SK-N-MC (cell line): ENCODE results near the gene PPM1J.

Experiments
- EZH2 ChIP-seq: fragments of 200-600 bp; sonication (generic); IDR thresholded peaks from one replicate; pipeline ENCODE4 v1.6.1; 2017; ENCODE audit warnings: antibody characterized with exemption
- FOXP2 ChIP-seq: optimal IDR thresholded peaks from 2 replicates; pipeline ENCODE3; 2011; ENCODE audit warnings: mild to moderate bottlenecking, moderate library complexity; ENCODE audit not compliant: insufficient read depth; ENCODE audit errors: extremely low read length, control extremely low read depth
- POLR2AphosphoS5 ChIP-seq: IDR thresholded peaks from 2 replicates; pipeline ENCODE4 v1.6.1; 2012; ENCODE audit warnings: mild to moderate bottlenecking, low read depth, low read length, borderline replicate concordance

GRCh38 chr1:112711670-112712069 lies 3.5 kb downstream of the PPM1J start:
- no peak for TF ChIP-seq EZH2
- no peak for TF ChIP-seq POLR2AphosphoS5
- no peak for TF ChIP-seq FOXP2
